ENCODE results near the gene CTTNBP2.

The CTTNBP2 gene

DNA sequence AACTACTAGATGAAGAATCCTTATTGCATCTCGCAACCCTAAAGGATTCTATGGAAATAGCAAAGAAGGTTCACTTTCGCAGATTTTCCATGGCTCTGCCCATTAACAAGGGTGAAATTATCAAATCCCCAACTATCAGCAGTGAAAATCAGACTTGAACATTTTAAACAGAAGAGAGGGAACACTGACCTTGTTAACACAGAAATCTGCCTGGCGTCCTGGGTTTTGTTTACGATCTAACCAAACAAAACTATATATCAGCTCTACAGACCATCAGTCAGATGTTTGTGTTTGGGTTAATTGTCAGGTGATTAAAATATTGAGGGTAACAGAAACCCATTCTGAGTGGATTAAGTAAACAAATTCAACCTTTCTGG, 1.9 kb downstream of the CTTNBP2 start:
- peak in 1 of 56 donors; percentile 21 for DNase-seq

DNA sequence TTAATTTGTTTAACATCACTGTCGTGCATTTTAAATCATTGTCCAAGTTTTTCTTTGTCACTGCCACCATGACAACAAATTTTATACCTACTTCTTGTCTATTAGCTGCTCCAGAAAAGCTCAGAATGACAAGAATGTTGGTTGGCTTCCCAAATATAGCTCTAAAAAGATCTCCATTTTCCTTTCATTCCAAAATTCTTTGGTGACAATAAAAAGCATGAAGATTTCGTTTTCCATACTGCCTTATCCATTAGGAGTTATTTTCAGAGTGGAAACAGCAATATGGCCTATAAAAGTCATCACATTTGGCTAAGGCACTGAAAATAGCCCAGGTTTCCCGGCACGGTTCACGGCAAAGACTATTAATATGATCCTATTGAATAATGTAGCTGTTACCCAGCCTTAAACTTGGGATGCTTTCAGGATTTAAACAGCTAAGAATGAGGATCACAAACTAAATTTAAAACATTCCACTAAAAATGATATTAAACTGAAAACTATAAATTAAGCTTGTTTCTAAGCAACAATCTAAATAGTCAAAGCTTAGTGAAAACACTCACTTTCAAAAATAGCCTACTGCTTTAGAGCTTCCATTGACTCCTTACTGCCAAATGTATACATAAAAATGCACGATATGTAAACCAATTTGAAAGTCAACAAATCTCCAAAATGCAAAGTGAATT, 2.7 kb downstream of the CTTNBP2 start:
- no peak for DNase-seq

DNA sequence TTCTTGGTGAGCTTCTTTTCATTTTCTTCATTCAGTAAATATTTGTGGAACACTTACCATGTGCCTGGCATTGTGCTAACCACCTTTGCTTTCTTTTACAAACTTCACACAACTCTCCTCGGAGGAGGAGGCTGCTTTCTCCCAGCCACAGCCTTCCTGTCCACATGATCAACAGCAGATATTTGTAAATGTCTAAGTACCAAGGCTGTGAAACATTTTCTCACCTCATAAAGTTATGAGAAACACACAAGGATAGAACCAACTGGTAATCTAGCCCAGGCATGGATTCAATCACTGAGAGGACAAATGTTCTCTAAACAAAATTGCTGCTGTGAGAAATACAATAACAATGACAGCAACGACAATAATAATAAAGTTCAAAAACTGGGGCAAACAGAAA, 3.9 kb downstream of the CTTNBP2 start:
- no peak for DNase-seq

DNA sequence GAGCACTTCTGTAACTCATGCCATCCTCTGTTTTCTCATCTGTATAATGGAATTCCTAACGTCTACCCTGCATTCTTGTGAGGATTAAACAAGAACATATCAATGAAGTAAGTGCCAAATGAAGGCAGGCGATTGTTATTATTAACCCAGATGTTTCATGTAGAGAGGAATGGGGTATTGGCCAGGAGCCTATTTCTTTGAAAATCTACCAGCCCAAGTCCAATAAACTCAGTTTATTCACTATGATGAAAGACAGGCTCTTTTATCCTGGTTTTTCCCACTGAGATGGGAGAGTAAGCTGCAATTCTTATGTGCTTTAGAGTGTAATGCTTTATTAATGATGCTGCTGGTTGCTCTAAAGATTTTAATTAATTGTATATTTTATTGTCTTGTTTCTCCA, 9.6 kb downstream of the CTTNBP2 start:
- DNase-seq: no peak

DNA sequence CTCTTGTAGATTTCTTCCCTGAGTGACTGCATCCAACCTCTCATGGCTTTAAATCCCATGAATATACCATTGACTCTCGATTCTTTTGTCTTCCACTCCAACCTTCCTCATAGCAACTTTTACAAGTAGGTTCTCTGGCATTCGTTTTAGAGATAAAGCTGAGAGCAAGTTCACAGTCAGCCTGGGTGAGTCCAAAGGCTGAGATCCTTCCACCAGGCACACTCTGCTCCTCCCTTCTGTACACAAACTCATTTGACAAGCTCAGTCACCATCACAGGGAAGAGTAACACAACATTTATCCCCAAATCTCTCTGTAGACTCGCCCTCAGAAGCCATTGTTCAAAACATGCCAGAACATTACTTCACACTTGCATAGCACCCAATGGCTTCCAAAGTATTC, 10.9 kb downstream of the CTTNBP2 start:
- DNase-seq: no peak

DNA sequence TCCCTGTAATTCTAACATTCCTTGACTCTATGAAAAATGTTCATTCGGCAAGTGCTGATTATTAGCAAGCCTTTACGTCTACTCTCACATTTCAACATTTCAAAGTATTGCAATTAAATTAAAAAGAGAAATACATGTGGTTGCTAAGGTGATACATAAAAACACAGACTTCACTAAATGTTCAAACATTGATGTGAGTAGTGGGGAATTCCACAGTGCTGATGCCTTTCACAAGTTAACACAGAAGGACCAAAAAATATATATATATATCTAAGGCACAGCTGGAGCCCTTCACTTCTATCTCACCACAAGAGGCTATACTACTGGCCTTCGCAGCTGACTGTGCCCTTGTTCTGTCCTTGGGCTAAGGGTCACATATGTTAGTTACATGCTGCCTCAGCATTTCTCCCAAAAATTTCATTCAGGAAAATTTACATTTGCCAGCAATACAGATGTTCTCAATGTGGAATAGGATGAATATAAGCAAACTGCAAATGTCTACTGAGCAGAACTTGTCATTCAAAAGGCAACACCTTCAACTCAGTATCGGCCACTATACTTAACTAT, 13.9 kb downstream of the CTTNBP2 start:
- no peak for DNase-seq

DNA sequence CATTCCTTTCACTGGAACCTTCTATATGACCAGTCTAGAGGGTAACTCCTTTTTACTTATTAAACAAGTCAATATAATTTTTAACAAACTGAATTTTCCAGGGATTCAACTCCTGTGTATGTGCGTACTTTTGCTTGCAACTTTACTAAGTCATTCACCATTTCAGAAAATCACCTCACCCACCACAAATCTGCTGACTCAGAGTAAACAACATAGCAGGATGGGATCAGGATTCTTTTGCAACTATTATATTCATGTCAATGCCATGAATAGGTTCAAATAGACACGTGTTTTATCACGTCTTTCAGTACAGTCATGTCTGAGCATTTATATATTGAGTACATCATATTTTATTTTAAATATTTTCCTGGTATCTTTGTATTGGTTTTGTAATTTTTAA, 14.5 kb downstream of the CTTNBP2 start:
- no peak for DNase-seq

DNA sequence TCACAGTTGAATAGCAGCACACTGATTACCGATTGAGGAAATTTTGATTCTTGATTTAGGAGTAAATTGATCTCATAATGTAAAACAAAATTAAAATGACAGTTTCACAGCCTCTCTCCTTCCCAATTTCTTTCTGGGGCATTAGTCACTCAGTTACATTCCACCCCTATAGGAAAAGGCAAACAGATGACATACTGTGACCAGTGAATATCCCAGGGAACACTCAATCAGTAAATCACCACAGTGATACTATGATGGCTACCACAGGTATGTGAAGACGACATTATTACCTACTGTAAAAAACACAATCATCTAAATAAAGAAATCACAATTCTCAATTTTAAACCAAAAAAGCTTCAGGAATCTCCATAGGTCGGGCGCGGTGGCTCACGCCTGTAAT, 15.5 kb downstream of the CTTNBP2 start:
- DNase-seq: no peak

DNA sequence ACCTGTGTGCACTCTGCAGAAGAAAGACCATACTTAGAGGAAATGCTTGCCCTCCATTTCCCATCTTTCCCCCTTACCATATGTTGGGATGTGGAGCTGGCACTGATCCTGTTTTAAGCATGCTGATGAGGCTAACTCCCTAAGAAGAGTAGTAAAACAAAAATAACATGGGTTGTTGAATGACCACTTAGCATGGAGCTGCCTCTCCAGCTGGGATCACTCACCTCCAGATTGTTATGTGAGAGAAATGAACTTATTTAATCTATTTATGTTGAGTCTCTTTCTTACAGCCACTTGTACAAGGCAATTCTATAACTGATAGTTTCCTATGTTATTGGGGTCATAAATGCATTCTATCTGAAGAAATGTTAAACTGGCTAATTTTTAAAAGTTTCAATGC, 17.0 kb downstream of the CTTNBP2 start:
- no peak for DNase-seq

DNA sequence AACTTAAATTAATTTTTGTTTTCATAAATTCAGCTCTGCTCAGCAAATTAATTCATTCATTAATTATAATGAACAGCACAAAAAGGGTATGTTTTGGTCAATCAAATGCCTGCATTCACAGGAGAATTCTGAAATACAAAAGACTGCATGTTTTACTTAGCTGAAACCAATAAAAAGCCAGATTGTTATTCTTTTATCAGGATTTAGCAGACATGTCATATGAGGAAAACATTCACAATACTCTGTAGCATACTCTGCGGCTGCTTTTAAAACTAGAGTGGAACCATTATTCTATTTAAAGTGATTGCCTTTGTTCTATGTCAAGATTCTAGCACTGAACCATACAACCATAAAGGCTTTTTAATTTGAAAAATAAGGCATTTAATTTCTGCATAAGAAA, 19.1 kb downstream of the CTTNBP2 start:
- no peak for DNase-seq

DNA sequence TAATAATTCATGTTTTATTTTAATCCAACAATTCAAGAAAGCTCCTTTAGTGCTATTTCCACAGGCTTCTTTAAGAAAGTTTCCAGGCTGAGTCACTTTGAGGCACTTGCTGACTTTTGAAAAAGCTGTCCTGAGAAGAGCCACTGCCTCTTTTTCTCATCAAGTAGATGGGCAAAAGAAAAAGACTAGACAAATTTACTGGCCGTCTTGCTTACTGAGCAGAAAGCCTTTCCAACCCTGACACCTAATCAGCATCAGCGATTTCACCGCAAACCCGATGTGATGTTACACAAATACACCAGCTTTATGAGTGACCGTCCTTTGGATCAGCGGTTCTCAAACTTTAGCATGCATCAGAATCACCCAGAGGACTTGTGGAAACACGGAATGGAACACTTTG, 24.3 kb downstream of the CTTNBP2 start:
- no peak for DNase-seq

DNA sequence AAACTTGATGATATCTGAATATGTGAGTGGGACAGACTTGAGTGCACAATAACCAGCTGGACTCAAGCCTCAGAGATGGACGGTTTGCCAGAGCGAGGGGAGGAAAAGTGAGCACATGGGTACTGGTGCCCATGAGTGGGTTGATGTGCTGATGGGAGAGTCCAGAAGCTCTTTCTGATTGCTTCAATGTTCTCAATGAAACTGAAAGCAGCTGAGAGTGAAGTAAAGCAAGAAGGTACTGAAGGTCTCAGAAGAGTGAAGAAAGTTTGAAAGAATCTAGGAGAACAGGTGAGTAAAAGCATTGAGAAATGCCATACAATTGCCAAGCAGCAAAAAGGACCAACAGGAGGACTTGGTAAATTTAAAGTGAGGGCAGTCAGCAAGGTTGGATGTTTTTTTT, 28.6 kb downstream of the CTTNBP2 start:
- DNase-seq: no peak

DNA sequence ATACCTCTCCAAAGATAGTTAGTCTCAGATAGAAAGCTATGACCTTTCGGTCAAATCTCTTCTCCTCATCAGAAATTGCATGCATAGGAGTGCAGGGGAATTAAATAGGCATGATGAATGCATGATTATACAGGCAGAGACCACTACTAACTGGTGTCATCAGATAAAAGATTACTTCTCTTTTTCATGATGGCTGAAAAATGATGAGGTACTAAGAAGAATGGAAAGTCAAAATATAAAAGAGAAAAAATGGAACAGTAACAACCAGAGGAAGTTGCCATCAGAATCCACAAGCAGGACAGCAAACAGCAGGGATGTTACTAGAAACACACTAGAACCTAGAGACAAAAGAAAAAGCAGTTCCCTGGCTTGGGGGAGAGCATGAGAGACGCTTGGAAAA, 31.6 kb downstream of the CTTNBP2 start:
- DNase-seq: no peak

DNA sequence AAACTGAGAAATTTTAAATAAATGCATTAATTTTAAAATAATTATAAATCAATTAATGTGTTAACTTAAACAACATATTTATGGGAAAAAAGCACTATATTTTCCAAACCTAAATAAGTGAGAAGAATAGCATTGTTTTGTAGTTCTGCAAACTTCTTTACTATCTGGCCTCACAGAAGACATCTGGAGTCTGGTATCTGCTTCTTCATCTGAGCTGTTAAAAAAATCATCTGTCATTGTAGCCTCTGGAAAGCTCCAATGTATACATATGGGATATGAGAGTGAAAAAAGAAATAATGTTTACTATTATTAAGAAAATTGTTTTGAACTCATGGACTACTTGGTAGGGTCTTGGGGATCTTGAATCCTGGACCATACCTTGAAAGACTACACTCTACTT, 32.2 kb downstream of the CTTNBP2 start:
- DNase-seq: no peak

DNA sequence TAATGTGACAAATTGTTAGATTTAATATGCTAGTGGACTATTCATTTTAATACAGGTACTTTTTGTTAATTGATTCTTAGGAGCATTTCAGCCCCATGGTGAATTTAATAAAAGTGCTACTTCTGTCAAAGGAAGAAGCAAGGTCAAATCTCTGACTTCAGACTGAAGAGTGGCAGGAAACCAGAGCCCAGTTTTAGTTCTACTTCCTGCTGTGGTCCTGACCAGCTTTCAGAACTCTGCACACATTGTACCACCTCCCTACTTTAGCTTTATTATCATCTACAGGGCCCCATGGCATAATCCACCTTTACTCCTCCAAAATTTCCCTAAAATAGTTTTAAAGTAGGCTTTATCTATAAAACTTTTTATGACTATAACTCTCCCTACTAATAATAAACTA, 33.7 kb downstream of the CTTNBP2 start:
- no peak for DNase-seq

DNA sequence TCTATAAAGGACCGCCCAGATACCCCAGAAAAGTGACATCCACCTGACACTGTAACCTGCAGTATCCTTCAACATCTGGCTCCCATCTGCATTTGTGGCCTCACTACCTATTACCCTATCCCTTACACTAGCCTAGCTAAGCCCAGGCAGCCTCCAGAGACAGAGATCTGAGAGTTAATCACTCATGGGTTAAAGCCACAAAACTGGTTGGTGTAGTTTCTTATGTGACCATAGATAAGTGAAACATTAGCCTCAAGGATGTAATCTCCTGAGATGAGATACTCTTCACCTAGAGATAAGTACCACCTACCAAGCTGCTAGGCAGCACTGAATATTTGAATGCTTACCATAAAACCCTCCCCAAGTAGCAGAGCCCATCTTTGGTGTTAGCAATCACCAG, 35.4 kb downstream of the CTTNBP2 start:
- DNase-seq: no peak

DNA sequence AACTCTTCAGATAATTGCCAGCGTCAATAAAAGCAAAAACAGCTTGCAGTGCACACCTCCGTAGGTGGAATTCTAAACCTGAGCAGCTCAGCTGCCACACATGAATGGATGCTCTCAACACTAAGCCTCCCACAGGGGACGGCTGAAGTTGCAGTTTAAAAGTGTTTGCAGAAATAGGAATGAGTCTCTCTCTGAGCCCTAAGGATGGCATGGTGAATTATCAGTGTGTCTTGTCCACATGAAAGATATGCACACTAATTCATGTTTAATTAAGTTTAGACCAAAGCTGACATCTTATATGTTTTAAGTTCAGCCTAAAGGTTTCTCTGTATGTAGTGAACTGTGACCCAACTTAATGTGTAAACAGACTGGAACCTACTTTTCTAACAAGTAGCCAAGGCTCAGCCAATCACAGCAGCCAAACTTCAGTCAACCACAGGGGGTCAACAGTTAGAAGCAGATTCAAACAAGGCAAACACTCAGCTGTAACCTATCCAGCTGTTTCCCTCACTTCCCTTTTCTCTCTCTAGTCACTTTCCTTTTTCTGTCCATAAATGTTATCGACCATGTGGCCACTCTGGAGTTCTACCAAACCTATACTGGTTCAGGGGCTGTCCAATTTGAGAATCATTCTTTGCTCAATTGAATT, 38.1 kb downstream of the CTTNBP2 start:
- peak in 1 of 56 donors; percentile 8 for DNase-seq

DNA sequence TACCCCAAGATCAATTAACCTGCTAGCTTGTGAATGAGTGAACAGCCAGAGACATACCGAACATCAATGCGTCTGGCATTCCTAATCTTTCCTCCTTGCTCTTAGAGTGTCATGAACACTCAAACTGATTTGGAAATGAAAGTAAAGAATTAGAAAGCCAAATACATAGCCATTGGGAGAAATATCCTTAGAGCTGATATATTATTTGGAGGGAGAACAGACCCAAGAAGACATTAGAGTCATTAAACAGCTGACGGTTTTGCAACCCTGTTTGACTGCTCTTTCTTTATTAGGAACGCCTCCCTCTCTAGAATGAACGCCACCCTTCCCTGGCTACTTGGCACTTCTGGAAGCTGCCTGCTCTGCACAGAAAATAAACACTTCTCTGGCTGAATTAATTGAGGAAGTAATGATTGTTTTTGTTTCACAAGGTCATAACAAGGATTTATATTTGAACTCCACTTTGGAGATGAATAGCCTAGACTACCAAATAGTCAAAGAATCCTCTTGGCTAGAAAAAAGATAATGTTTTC, 42.8 kb downstream of the CTTNBP2 start:
- DNase-seq: peak in 7 of 56 donors; percentile 3 to 35 (median 22)

DNA sequence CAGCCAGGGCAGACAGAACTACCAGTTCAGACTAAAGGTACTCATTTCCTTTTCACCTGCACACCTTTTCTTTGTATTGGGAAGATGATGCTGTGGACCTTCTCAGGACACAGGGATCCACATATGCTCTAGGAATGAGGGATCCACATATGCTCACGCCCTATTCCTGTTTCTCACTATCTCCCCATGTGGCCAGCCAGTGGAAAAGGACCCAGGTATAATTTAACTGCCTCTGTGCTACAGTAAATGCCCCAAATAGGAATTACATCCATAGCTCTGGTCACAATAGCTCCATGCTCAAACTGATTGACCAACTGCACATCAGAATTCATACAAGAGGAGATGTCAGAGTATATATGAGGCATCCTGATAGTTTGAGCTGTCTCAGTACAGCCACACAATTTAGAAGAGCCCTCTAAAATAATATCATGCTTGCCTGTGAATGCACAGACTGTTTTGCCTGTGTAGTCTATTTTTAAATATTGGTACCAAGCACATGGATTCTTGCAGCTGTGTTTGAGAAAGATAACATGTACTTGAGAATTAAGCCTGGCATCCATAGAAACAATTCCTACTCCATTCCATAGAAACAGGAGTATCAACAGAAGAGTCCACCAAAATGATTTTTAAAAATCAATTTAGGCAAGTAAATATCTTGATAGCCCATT, 43.7 kb downstream of the CTTNBP2 start:
- DNase-seq: no peak

DNA sequence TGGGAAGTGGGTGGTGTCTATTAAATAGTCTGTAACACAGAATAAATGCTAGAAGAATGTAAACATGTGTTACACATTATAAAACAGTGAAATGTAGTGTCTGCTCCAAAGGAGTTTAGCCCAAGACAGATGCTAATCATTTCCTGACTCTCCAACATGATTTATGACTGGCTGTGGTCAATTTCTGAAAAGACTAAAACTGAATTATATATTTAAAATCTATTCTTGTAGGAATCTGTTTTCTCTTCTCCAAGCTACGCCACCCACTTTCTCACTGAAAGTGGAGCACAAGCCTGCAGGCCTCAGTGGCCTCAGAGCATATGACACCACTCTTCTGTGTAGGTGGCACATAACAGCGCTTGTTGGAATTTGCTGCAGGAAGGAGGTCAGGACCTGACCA, 44.4 kb downstream of the CTTNBP2 start:
- peak in 3 of 56 donors; percentile 3 to 12 (median 12) for DNase-seq

DNA sequence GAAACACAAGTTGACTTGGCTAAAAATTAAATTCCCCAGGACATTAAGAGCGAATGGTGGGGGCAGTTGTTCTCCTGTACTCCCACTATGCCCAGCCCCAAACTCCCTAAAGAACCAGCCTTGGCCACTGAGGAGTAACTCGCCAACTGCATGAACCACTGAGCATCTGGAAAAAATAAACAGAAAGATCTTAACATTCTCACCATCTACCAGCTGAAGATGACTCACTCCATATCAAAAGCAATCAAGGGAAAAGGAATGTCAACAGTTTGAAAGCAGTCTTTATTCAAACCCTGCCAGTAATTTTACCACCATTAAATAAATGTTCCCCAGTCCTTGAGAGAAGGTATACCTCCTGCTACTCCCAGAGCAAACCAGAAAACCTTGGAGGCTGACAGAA, 45.4 kb downstream of the CTTNBP2 start:
- no peak for DNase-seq

DNA sequence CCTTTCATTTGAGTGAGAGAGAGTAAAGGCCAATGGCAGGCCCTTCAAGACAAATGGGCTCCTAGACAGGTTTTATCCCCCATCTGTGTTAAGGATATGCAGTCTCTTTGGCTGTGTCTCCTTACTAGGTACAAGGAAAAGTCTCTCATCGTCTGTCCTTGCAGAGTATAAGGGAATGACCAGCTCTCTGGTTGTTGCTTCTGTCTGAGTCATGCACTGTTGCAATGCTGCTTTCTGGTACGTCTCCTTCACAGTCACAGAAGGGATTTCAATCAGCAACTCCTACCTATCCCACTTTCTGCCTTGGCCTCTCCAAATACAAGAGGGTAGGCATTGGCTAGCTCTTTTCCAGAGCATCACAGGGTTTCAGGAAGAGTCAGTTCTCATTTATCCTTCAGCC, 48.1 kb downstream of the CTTNBP2 start:
- DNase-seq: no peak
